H1 (cell line): ENCODE data around the gene MRPS30. TPM values are rescaled to one million over a fixed set of nuclear protein-coding genes. Genes with fewer than 3 reads are reported as not detected.

ENCODE experiments used
- CTCF ChIA-PET: fragments of 300-600 bp; sonication (Branson Sonifier 250); formaldehyde crosslinking; loops from one replicate; lab custom pipeline; 2021; ENCODE audit not compliant: partially characterized antibody; lab: Charles Lee
- POLR2A ChIA-PET: fragments of 300-600 bp; sonication (Branson Sonifier 250); formaldehyde crosslinking; loops from one replicate; lab custom pipeline; 2021; ENCODE audit warnings: inconsistent platforms; ENCODE audit not compliant: partially characterized antibody; lab: Charles Lee
- DNase-seq, 2 experiments: peaks; one replicate each; pipeline versions ENCODE4 v3.0.0 to v3.0.0-alpha.2; 2010 to 2022; ENCODE audit warnings: low spot score in 2 of 2, low read depth in 1 of 2, mixed read lengths in 1 of 2
- FAIRE-seq: peaks from 2 replicates; lab custom pipeline; 2011; peaks lifted over from hg19 to GRCh38; lab: Jason Lieb, UNC
- H2AFZ ChIP-seq: 2 replicates; pipeline ENCODE4 v1.8.1; 2012; ENCODE audit warnings: low read length, inconsistent platforms
- H2AK5ac ChIP-seq: 2 replicates; pipeline ENCODE4 v1.6.1; 2013; ENCODE audit warnings: low read depth, low read length
- H2BK120ac ChIP-seq: replicated peaks from 2 replicates; pipeline ENCODE3; 2013; ENCODE audit warnings: low read depth, low read length, inconsistent platforms
- H2BK12ac ChIP-seq: 2 replicates; pipeline ENCODE4 v1.6.1; 2013; ENCODE audit warnings: low read depth, low read length
- H2BK15ac ChIP-seq: 2 replicates; pipeline ENCODE4 v1.6.1; 2013; ENCODE audit warnings: low read length
- H2BK20ac ChIP-seq: 2 replicates; pipeline ENCODE4 v1.6.1; 2013; ENCODE audit warnings: low read length
- H2BK5ac ChIP-seq: 2 replicates; pipeline ENCODE4 v1.6.1; 2013; ENCODE audit warnings: low read depth, low read length
- H3K14ac ChIP-seq: 2 replicates; pipeline ENCODE4 v1.6.1; 2013; ENCODE audit warnings: inconsistent platforms; ENCODE audit not compliant: insufficient read length
- H3K18ac ChIP-seq: 2 replicates; pipeline ENCODE4 v1.6.1; 2013; ENCODE audit warnings: low read length; ENCODE audit errors: extremely low read depth
- H3K23ac ChIP-seq: 2 replicates; pipeline ENCODE4 v1.6.1; 2013; ENCODE audit warnings: inconsistent platforms; ENCODE audit not compliant: insufficient read length
- H3K23me2 ChIP-seq: 2 replicates; pipeline ENCODE4 v1.6.1; 2013; ENCODE audit warnings: low read depth, low read length
- H3K27ac ChIP-seq: 2 replicates; pipeline ENCODE4 v1.6.1; 2011; ENCODE audit warnings: low read depth, low read length, inconsistent platforms
- H3K27me3 ChIP-seq, 4 experiments: replicated peaks in 1 of 4; 1 replicate in 1 of 4; 2 replicates in 3 of 4; pipeline versions ENCODE4 v1.6.1 to v1.8.1; 2011 to 2013; ENCODE audit warnings: low read length in 3 of 4, mild to moderate bottlenecking in 3 of 4, inconsistent platforms in 2 of 4, mixed read lengths in 2 of 4, moderate library complexity in 1 of 4; ENCODE audit not compliant: control insufficient read depth in 3 of 4, insufficient read depth in 3 of 4; ENCODE audit errors: extremely low read depth in 1 of 4
- H3K36me3 ChIP-seq, 4 experiments: 2 replicates each; pipeline versions ENCODE4 v1.6.1 to v1.8.1; 2011 to 2013; ENCODE audit warnings: mild to moderate bottlenecking in 4 of 4, low read length in 3 of 4, moderate library complexity in 2 of 4, control low read depth in 1 of 4, inconsistent platforms in 1 of 4; ENCODE audit not compliant: insufficient read depth in 4 of 4, control insufficient read depth in 2 of 4
- H3K4ac ChIP-seq: replicated peaks from 2 replicates; pipeline ENCODE3; 2013; ENCODE audit warnings: low read length, low read depth, mixed read lengths, inconsistent platforms; ENCODE audit not compliant: insufficient read length
- H3K4me1 ChIP-seq, 4 experiments: replicated peaks in 1 of 4; 1 replicate in 1 of 4; 2 replicates in 3 of 4; pipeline versions ENCODE4 v1.6.1 to v1.8.1; 2011 to 2013; ENCODE audit warnings: low read length in 3 of 4, inconsistent platforms in 2 of 4, mixed read lengths in 1 of 4; ENCODE audit not compliant: insufficient read depth in 4 of 4, control insufficient read depth in 3 of 4
- H3K4me2 ChIP-seq, 2 experiments: 2 replicates each; pipeline versions ENCODE4 v1.6.1 to v1.8.1; 2011 to 2013; ENCODE audit warnings: low read depth in 2 of 2, low read length in 2 of 2, control low read depth in 1 of 2, inconsistent platforms in 1 of 2, mild to moderate bottlenecking in 1 of 2; ENCODE audit not compliant: insufficient read depth in 1 of 2
- H3K4me3 ChIP-seq, 4 experiments: fragments of 200-600, 300-600 bp in 1 of 4; sonication (generic), shearing (Covaris generic), sonication (Bioruptor Twin) in 1 of 4; 2 replicates each; pipeline versions ENCODE4 v1.5.1 to v1.8.1; 2011 to 2016; ENCODE audit warnings: low read length in 4 of 4, low read depth in 3 of 4, control low read depth in 2 of 4, inconsistent platforms in 2 of 4, mild to moderate bottlenecking in 2 of 4, mixed read lengths in 1 of 4, moderate library complexity in 1 of 4; ENCODE audit not compliant: insufficient read depth in 2 of 4; ENCODE audit errors: extremely low read depth in 1 of 4
- H3K56ac ChIP-seq: replicated peaks from 2 replicates; pipeline ENCODE3; 2013; ENCODE audit warnings: low read depth, mild to moderate bottlenecking, mixed read lengths, low read length, inconsistent platforms; ENCODE audit not compliant: insufficient read length
- H3K79me1 ChIP-seq: 2 replicates; pipeline ENCODE4 v1.6.1; 2013; ENCODE audit warnings: low read depth, low read length, control low read depth
- H3K79me2 ChIP-seq, 2 experiments: 2 replicates each; pipeline versions ENCODE4 v1.6.1 to v1.8.1; 2012 to 2013; ENCODE audit warnings: low read length in 2 of 2, mild to moderate bottlenecking in 2 of 2, inconsistent platforms in 1 of 2; ENCODE audit not compliant: insufficient read depth in 2 of 2, control insufficient read depth in 1 of 2
- H3K9ac ChIP-seq, 4 experiments: replicated peaks in 1 of 4; 1 replicate in 1 of 4; 2 replicates in 3 of 4; pipeline versions ENCODE4 v1.6.1 to v1.8.1; 2011 to 2013; ENCODE audit warnings: low read depth in 3 of 4, low read length in 3 of 4, control low read depth in 2 of 4, mild to moderate bottlenecking in 2 of 4, moderate library complexity in 2 of 4, inconsistent platforms in 1 of 4; ENCODE audit errors: extremely low read depth in 1 of 4
- H3K9me3 ChIP-seq, 2 experiments: 2 replicates each; pipeline versions ENCODE4 v1.6.1 to v1.8.1; 2012 to 2013; ENCODE audit warnings: mild to moderate bottlenecking in 2 of 2, moderate library complexity in 2 of 2, control low read depth in 1 of 2, inconsistent platforms in 1 of 2, low read depth in 1 of 2, low read length in 1 of 2, mixed read lengths in 1 of 2; ENCODE audit not compliant: insufficient read depth in 2 of 2
- H4K20me1 ChIP-seq, 2 experiments: replicated peaks in 1 of 2; 2 replicates each; pipeline versions ENCODE3 to v1.8.1; 2011 to 2013; ENCODE audit warnings: inconsistent platforms in 2 of 2, low read length in 2 of 2, mild to moderate bottlenecking in 1 of 2; ENCODE audit not compliant: insufficient read depth in 2 of 2, control insufficient read depth in 1 of 2
- H4K5ac ChIP-seq: 2 replicates; pipeline ENCODE4 v1.6.1; 2013; ENCODE audit warnings: low read length, low read depth, mixed read lengths, inconsistent platforms; ENCODE audit not compliant: insufficient read length
- H4K8ac ChIP-seq: 2 replicates; pipeline ENCODE4 v1.8.0; 2013; ENCODE audit warnings: mild to moderate bottlenecking, moderate library complexity, low read length, inconsistent platforms; ENCODE audit not compliant: insufficient read depth; ENCODE audit errors: extremely low read depth
- H4K91ac ChIP-seq: replicated peaks from 2 replicates; pipeline ENCODE3; 2013; ENCODE audit warnings: low read length, mixed read lengths, inconsistent platforms; ENCODE audit not compliant: insufficient read length
- CTBP2 ChIP-seq: IDR thresholded peaks from 2 replicates; pipeline ENCODE4 v1.7.0; 2011; ENCODE audit warnings: borderline replicate concordance, mild to moderate bottlenecking, moderate library complexity, mixed read lengths, low read length; ENCODE audit not compliant: insufficient read depth, insufficient read length
- WGBS, 2 experiments: shearing (Covaris generic) in 1 of 2; methylation state at CpG; one replicate each; pipeline versions ENCODE4 v1.1.6 to v1.1.7; 2013 to 2015; ENCODE audit warnings: low lambda C conversion rate in 2 of 2, mixed read lengths in 2 of 2, inconsistent platforms in 1 of 2, low coverage in 1 of 2, missing lambda C conversion rate in 1 of 2; ENCODE audit not compliant: insufficient replicate concordance in 2 of 2, insufficient coverage in 1 of 2, insufficient read length in 1 of 2; ENCODE audit errors: extremely low coverage in 1 of 2, missing lambda C conversion rate in 1 of 2; 5-methylcytosine and 5-hydroxymethylcytosine counted together
- polyA plus RNA-seq, 7 experiments: library from polyadenylated mRNA; depleted of rRNA in 3 of 7; stranded (reverse) in 5 of 7; unstranded in 2 of 7; fragments of >200 nt in 5 of 7; fragments of 200-250 nt in 2 of 7; gene quantifications; 1 replicate in 5 of 7; 2 replicates in 1 of 7; 4 replicates in 1 of 7; pipeline versions ENCODE4 v1.2.1 to v1.2.3, GENCODE V29; 2011 to 2013; ENCODE audit warnings: missing spikeins in 2 of 7, mixed read lengths in 2 of 7
- total RNA-seq: library from RNA; stranded (reverse); fragmentation: NEBNext Ultra II Directional; extraction: Animal tissue kit (Norgen Biotek cat#: 25700); gene quantifications from 2 replicates; pipeline ENCODE4 v1.2.1, GENCODE V29; 2021

Gene MRPS30
- total and polyA plus RNA-seq, 2 of the 8 experiments (the other 6 are each of a cell fraction or from before 2014, with no cell fraction given): 61.9 to 85.2 TPM

GRCh38 chr5:44839018-44839681 is 30.4 kb downstream of the MRPS30 start:
- Histone ChIP-seq H2AFZ (no peak overlapping the region), H3K4me3 (no peak overlapping the region), H4K20me1 (no peaks in the 10 kb centered on the region), H3K9me3 (peaks cover 13 to 15% of the 10 kb centered on the region in 2 experiments), H2AK5ac (no peak overlapping the region), H3K56ac (no peak overlapping the region), H2BK12ac (no peak overlapping the region), H4K5ac (no peak overlapping the region), H2BK120ac (no peak overlapping the region), H3K23me2 (no peaks in the 10 kb centered on the region), H3K36me3 (peaks cover 0 to 4% (median 0%) of the 10 kb centered on the region in 4 experiments; a peak in 1 of 8 replicates), H2BK5ac (no peak overlapping the region), H4K8ac (no peak overlapping the region), H3K79me1 (no peaks in the 10 kb centered on the region), H3K4ac (no peak overlapping the region), H3K4me2 (no peak overlapping the region), H3K79me2 (no peaks in the 10 kb centered on the region), H2BK20ac (no peak overlapping the region), H3K27me3 (no peaks in the 10 kb centered on the region), H3K27ac (no peak overlapping the region), H3K14ac (no peak overlapping the region), H3K23ac (no peak overlapping the region), H3K4me1 (no peaks in the 10 kb centered on the region), H3K18ac (no peak overlapping the region), H4K91ac (no peak overlapping the region), H3K9ac (no peak overlapping the region), H2BK15ac (no peak overlapping the region)
- FAIRE-seq (no peak), DNase-seq (no peak)
- CTCF ChIA-PET: no interaction called here
- TF ChIP-seq CTBP2: no peak
- WGBS, 2 experiments: 94% methylated on average over 1 of the region's 1 CpG; no CpG with 5 or more reads in 1 of the 2 experiments
- POLR2A ChIA-PET: no interaction called here
